OCI-LY1 (cell line): ENCODE data around the gene NRCAM.

Experiments used
- H2AFZ ChIP-seq: fragments of 200-600 bp; sonication (generic), shearing (Covaris generic); 2 replicates; pipeline ENCODE4 v1.6.0; 2014; ENCODE audit warnings: antibody characterized with exemption, mild to moderate bottlenecking, low read length
- H3F3A ChIP-seq: fragments of 200-600 bp; sonication (generic), shearing (Covaris generic); 2 replicates; pipeline ENCODE4 v1.6.0; 2014; ENCODE audit warnings: mild to moderate bottlenecking, antibody characterized with exemption, low read length, moderate library complexity; ENCODE audit not compliant: insufficient read depth
- H3K27ac ChIP-seq: fragments of 200-600 bp; sonication (generic); 2 replicates; pipeline ENCODE4 v1.5.1; 2014; ENCODE audit warnings: low read length, mixed run types, mild to moderate bottlenecking, low read depth; ENCODE audit not compliant: poor library complexity, severe bottlenecking
- H3K27me3 ChIP-seq: fragments of 200-600 bp; sonication (generic); 2 replicates; pipeline ENCODE4 v1.6.0; 2014; ENCODE audit warnings: antibody characterized with exemption, mild to moderate bottlenecking, low read length, moderate library complexity; ENCODE audit not compliant: insufficient read depth
- H3K36me3 ChIP-seq: fragments of 200-600 bp; sonication (generic); 2 replicates; pipeline ENCODE4 v1.6.1; 2014; ENCODE audit warnings: mild to moderate bottlenecking, antibody characterized with exemption, low read length, moderate library complexity, mixed read lengths; ENCODE audit not compliant: insufficient read depth
- H3K4me1 ChIP-seq: fragments of 200-600 bp; sonication (generic); 2 replicates; pipeline ENCODE4 v1.5.1; 2014; ENCODE audit warnings: mild to moderate bottlenecking, low read length, moderate library complexity; ENCODE audit not compliant: insufficient read depth, severe bottlenecking
- H3K4me2 ChIP-seq: fragments of 200-600 bp; sonication (generic), shearing (Covaris generic); 2 replicates; pipeline ENCODE4 v1.6.1; 2014; ENCODE audit warnings: low read length
- H3K4me3 ChIP-seq: fragments of 200-600 bp; sonication (generic); 2 replicates; pipeline ENCODE4 v1.5.1; 2014; ENCODE audit warnings: low read length, low read depth, mild to moderate bottlenecking, mixed read lengths; ENCODE audit not compliant: poor library complexity, severe bottlenecking
- H3K79me2 ChIP-seq: fragments of 200-600 bp; shearing (Covaris generic); 2 replicates; pipeline ENCODE4 v1.6.1; 2016; ENCODE audit warnings: mixed run types, low read length, mixed read lengths; ENCODE audit not compliant: insufficient read depth
- H3K9ac ChIP-seq: fragments of 200-600 bp; sonication (generic), shearing (Covaris generic); 2 replicates; pipeline ENCODE4 v1.6.1; 2014; ENCODE audit warnings: mild to moderate bottlenecking, low read length, mixed read lengths
- H3K9me2 ChIP-seq: fragments of 200-600 bp; sonication (generic), shearing (Covaris generic); 2 replicates; pipeline ENCODE4 v1.6.1; 2014; ENCODE audit warnings: low read depth, mild to moderate bottlenecking, low read length, mixed read lengths
- H3K9me3 ChIP-seq: fragments of 200-600 bp; shearing (Covaris generic); 2 replicates; pipeline ENCODE4 v1.6.1; 2014; ENCODE audit warnings: low read length, mixed read lengths
- H4K20me1 ChIP-seq: fragments of 200-600 bp; sonication (generic), shearing (Covaris generic); 2 replicates; pipeline ENCODE4 v1.6.0; 2016; ENCODE audit warnings: mild to moderate bottlenecking, low read length; ENCODE audit not compliant: insufficient read depth
- EZH2 ChIP-seq: fragments of 200-600 bp; sonication (generic), shearing (Covaris generic); IDR thresholded peaks from 2 replicates; pipeline ENCODE4 v1.8.0; 2017; ENCODE audit warnings: borderline replicate concordance, mixed run types, mild to moderate bottlenecking, antibody characterized with exemption, low read length, moderate library complexity, mixed read lengths
- TF ChIP-seq, protein P1 (sequence below): fragments of 200-600 bp; sonication (generic), shearing (Covaris generic); IDR thresholded peaks from 2 replicates; pipeline ENCODE4 v1.5.1; 2017; ENCODE audit warnings: mild to moderate bottlenecking, antibody characterized with exemption, low read length, moderate library complexity, mixed read lengths

NRCAM gene

DNA sequence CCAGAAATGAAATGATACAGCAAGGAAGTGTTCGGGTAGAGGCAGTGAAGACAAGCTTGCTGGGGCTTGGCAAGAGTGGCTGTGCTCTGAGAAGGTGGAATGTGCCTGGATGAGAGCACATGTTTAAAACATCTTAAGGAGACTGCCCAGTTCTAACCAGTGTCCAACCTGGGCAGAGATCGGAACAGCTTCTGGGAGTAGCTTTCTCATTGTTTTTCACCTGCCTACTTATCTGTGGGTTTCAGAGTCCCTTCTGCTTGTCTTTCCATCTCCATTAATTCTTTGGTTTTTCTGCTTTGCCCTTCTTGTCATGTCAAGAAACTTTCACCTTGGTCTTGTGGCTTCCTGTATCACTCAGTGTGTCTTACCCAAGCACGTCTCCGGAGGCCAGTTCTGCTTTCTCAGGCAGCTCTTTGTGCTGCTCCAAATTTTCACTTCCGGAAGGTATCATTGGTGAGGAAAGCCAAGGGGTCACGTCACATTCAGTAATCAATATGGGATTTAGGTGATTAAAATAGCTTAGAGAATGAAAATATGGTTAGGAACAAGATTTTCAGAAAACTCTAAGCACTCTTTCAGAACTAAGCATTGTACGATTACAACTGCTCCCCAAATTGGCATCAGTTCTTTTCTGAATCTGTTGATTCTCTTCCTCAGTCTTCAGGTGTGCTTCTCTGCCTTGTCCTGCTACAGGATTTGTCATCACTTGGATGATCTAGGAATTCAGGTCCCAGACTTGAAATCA lies 320.6 kb downstream of the NRCAM start:
- Histone ChIP-seq H3K4me2 (peak overlapping the region; percentile 21; the same call in 1 of the 2 replicates), H3K9me3 (no peaks in the 10 kb centered on the region), H3K27me3 (no peaks in the 10 kb centered on the region), H3K9me2 (no peaks in the 10 kb centered on the region), H3K4me1 (peaks cover 14% of the 10 kb centered on the region), H3K9ac (no peak overlapping the region), H3K36me3 (no peaks in the 10 kb centered on the region), H3K79me2 (no peaks in the 10 kb centered on the region), H3K4me3 (no peak overlapping the region), H4K20me1 (no peaks in the 10 kb centered on the region), H2AFZ (0 out of 2 replicates have a peak overlapping the region, but pooled peaks have one; percentile 28), H3F3A (no peaks in the 10 kb centered on the region), H3K27ac (no peak overlapping the region)
- TF ChIP-seq EZH2, result no peak
- TF ChIP-seq, protein P1, sequence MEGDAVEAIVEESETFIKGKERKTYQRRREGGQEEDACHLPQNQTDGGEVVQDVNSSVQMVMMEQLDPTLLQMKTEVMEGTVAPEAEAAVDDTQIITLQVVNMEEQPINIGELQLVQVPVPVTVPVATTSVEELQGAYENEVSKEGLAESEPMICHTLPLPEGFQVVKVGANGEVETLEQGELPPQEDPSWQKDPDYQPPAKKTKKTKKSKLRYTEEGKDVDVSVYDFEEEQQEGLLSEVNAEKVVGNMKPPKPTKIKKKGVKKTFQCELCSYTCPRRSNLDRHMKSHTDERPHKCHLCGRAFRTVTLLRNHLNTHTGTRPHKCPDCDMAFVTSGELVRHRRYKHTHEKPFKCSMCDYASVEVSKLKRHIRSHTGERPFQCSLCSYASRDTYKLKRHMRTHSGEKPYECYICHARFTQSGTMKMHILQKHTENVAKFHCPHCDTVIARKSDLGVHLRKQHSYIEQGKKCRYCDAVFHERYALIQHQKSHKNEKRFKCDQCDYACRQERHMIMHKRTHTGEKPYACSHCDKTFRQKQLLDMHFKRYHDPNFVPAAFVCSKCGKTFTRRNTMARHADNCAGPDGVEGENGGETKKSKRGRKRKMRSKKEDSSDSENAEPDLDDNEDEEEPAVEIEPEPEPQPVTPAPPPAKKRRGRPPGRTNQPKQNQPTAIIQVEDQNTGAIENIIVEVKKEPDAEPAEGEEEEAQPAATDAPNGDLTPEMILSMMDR, result no peak

DNA sequence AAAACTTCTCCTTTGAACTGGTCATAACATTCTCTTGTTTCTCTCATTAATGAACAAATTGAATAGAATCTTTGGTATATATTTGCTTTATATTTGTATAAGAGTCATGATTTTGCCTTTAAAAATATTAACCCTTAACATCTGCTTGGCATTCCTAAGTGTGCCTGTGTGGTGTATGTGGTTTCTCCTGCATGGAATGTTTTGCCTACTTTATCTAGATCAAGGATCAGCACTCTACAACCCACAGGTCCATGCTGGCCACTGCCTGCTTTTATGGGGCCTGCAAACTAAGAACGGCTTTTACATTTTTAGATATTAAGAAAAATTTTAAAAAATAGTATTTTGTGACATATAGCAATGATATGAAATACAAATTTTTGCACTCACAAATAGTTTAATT lies 321.8 kb downstream of the NRCAM start:
- Histone ChIP-seq H3K27me3 (no peaks in the 10 kb centered on the region), H4K20me1 (no peaks in the 10 kb centered on the region), H3K9me3 (no peaks in the 10 kb centered on the region), H3K27ac (no peak overlapping the region), H3K79me2 (no peaks in the 10 kb centered on the region), H3K4me2 (no peak overlapping the region), H3K4me1 (peaks cover 14% of the 10 kb centered on the region), H3K9ac (no peak overlapping the region), H3K4me3 (no peak overlapping the region), H3F3A (no peaks in the 10 kb centered on the region), H3K36me3 (no peaks in the 10 kb centered on the region), H2AFZ (no peak overlapping the region), H3K9me2 (no peaks in the 10 kb centered on the region)
- TF ChIP-seq EZH2, result no peak
- TF ChIP-seq, protein P1, result no peak

DNA sequence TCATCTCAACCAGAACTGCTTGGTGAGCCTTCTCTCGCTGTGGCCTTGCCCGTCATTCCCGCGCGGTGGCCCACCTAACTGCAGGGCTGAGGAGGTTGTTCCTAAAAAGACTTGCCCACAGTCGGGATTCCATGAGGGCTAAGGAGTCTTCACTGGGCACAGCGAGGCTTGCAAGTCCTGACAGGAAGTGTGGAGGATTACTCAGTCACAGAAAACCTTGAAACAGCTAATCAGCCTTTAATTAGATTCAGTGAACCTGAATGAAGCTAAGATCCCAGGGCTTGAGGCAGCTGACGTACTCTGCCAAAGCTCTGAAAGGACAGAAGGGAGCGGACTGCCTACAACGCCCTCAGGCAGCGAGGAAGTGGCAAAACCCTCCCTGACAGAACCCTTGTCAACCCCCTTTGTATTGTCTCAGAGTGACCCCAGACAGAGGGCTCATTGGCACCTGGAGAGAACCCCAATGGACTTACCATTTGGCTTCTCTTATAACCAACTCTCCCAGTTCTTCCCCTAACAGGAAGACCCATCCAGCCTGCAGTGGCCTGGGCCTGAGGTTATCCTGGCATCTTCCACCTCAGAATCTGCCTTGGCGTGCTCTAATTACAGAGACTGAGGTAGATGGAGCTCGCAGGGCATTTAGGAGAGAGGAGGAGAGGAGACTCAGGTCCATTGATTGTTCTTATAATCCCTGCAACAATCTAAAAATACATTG lies 323.5 kb downstream of the NRCAM start:
- H3K27me3 ChIP-seq, result no peaks in the 10 kb centered on the region
- no peak overlapping the region for H3K27ac ChIP-seq
- no peak overlapping the region for H3K4me3 ChIP-seq
- H3K4me2 ChIP-seq, result no peak overlapping the region
- H3K9me2 ChIP-seq, result no peaks in the 10 kb centered on the region
- H3K9me3 ChIP-seq, result no peaks in the 10 kb centered on the region
- no peaks in the 10 kb centered on the region for H4K20me1 ChIP-seq
- H2AFZ ChIP-seq, result no peak overlapping the region
- TF ChIP-seq EZH2, result no peak
- TF ChIP-seq, protein P1, result no peak
- no peaks in the 10 kb centered on the region for H3F3A ChIP-seq
- H3K9ac ChIP-seq, result no peak overlapping the region
- no peaks in the 10 kb centered on the region for H3K36me3 ChIP-seq
- peaks cover 14% of the 10 kb centered on the region for H3K4me1 ChIP-seq
- H3K79me2 ChIP-seq, result no peaks in the 10 kb centered on the region
